Ascending aorta (tissue), 2 donors: ENCODE results near the gene RAI14. TPM values are rescaled to one million over a fixed set of nuclear protein-coding genes. Genes with fewer than 3 reads are reported as not detected.

Source experiments
- DNase-seq, 2 donors: peaks; one replicate each; pipeline ENCODE4 v3.0.0-alpha.2; 2019; ENCODE audit warnings: low spot score in 2 of 2
- H3K27ac ChIP-seq, 2 donors: fragments of 200-600 bp; sonication (generic); one replicate each; pipeline ENCODE4 v1.5.1; 2016 to 2017; ENCODE audit warnings: mild to moderate bottlenecking in 1 of 2
- H3K27me3 ChIP-seq: fragments of 200-600 bp; sonication (generic); one replicate; pipeline ENCODE4 v1.5.1; 2017
- H3K36me3 ChIP-seq, 2 donors: fragments of 200-600 bp; sonication (generic); one replicate each; pipeline ENCODE4 v1.5.1; 2016
- H3K4me1 ChIP-seq, 2 donors: fragments of 200-600 bp; sonication (generic); one replicate each; pipeline ENCODE4 v1.5.1; 2016 to 2017; ENCODE audit warnings: mild to moderate bottlenecking in 1 of 2
- H3K4me3 ChIP-seq, 2 donors: fragments of 200-600 bp; sonication (generic); one replicate each; pipeline ENCODE4 v1.5.1; 2016 to 2017; ENCODE audit warnings: mild to moderate bottlenecking in 1 of 2
- H3K9me3 ChIP-seq, 2 donors: fragments of 200-600 bp; sonication (generic); one replicate each; pipeline ENCODE4 v1.5.1; 2016
- intact Hi-C: fragments of 100-400 bp; cut with DNase I; formaldehyde crosslinking; loops from one replicate; pipeline ENCODE4 v1.15.1; 2023
- total RNA-seq: library from RNA; depleted of rRNA; stranded (reverse); fragments of >200 nt; gene quantifications from one replicate; pipeline ENCODE4 v1.1.0, GENCODE V29; 2016
- TF ChIP-seq, protein P1 (sequence below), 3 experiments: fragments of 200-600 bp in 2 of 3; fragments of 450-650 bp in 1 of 3; sonication (generic) in 2 of 3; IDR thresholded peaks; one replicate each; pipeline ENCODE4 v1.5.1; 2016 to 2019; ENCODE audit warnings: antibody characterized with exemption in 3 of 3, mild to moderate bottlenecking in 1 of 3, moderate library complexity in 1 of 3

RAI14 gene
- total RNA-seq, 1 donor from 2014 or later, result 134 TPM

DNA sequence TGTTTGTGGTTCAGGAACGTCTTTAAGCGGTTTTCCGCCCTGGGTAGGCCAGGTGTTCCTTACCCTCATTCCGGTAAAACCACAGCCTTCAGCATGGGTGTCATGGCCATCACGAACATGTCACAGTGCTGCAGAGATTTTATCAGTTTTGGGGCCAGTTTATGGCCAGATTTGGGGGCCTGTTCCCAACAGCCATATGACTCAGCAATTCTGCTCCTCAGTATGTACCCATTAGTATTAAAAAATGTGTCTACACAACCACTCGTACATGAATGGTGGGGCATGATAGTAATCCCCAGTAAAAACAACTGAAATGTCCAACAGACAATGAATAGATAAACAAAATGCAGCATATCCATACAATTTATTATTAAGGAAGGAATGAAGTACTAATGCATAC lies 130.9 kb downstream of the RAI14 start:
- Histone ChIP-seq H3K27ac (no peak overlapping the region), H3K36me3 (no peaks in the 10 kb centered on the region), H3K4me3 (no peak overlapping the region), H3K27me3 (no peaks in the 10 kb centered on the region), H3K4me1 (peaks cover 0 to 8% of the 10 kb centered on the region in 2 donors), H3K9me3 (peaks cover 0 to 11% of the 10 kb centered on the region in 2 donors)
- intact Hi-C loops, result no loop called here
- TF ChIP-seq, protein P1, sequence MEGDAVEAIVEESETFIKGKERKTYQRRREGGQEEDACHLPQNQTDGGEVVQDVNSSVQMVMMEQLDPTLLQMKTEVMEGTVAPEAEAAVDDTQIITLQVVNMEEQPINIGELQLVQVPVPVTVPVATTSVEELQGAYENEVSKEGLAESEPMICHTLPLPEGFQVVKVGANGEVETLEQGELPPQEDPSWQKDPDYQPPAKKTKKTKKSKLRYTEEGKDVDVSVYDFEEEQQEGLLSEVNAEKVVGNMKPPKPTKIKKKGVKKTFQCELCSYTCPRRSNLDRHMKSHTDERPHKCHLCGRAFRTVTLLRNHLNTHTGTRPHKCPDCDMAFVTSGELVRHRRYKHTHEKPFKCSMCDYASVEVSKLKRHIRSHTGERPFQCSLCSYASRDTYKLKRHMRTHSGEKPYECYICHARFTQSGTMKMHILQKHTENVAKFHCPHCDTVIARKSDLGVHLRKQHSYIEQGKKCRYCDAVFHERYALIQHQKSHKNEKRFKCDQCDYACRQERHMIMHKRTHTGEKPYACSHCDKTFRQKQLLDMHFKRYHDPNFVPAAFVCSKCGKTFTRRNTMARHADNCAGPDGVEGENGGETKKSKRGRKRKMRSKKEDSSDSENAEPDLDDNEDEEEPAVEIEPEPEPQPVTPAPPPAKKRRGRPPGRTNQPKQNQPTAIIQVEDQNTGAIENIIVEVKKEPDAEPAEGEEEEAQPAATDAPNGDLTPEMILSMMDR (IDR thresholded peaks at IDR 0.05), result no peak
- DNase-seq, result no peak

DNA sequence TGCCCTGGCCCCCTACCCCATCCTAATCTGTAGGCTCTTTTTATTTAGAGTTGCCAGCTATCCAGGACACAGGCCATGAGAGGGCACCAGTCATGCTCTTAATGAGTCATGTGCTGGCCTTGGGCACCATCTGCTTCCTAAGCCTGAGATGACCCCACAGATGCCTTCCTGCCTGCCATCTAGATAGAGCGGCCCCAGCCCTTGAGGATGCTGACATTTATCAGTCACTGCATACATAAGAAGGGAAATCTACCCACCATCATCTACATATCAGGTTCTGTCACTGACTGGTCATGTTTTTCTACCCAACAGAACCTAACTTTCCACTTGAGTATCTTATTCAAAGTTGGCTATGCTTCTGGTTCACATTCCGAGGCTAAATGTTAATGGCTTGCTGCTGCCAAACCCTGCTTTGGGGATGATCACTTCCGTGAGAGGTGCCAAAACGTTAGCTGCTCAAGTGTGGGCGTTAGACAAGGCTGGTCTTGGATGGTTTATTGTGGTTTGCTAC lies 132.9 kb downstream of the RAI14 start:
- peak in 1 of 2 donors; percentile 75 for DNase-seq

DNA sequence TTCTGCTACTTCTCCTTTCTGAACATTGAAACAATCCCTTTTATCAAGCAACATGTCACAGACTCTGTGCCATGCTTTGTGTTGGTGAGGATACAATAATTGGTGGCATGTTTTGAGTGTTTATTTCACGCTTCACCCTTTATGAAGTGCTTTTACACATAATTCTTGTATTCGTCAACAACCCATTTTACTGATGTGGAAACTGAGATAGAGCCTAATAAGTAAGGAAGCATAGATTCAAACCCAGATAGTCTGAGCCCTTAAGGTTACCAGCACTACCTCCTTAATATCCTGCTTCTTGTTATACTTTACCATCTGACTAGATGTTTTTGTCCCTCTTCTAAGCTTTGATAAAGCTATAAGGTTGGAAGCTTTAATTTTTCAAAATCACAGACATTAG lies 133.5 kb downstream of the RAI14 start:
- peaks cover 0 to 11% of the 10 kb centered on the region in 2 donors for H3K9me3 ChIP-seq
- no peak for DNase-seq
- H3K4me1 ChIP-seq, result peaks cover 0 to 8% of the 10 kb centered on the region in 2 donors
- intact Hi-C loops, result no loop called here
- no peak overlapping the region for H3K4me3 ChIP-seq
- no peaks in the 10 kb centered on the region for H3K27me3 ChIP-seq
- TF ChIP-seq, protein P1 (IDR thresholded peaks at IDR 0.05), result no peak
- peak overlapping the region; percentile 24 to 37 for H3K27ac ChIP-seq
- no peaks in the 10 kb centered on the region for H3K36me3 ChIP-seq

More for the DNA sequence above, 132.9 kb downstream of the RAI14 start:
- Histone ChIP-seq H3K9me3 (peaks cover 0 to 11% of the 10 kb centered on the region in 2 donors), H3K27me3 (no peaks in the 10 kb centered on the region), H3K4me1 (peaks cover 0 to 8% of the 10 kb centered on the region in 2 donors), H3K4me3 (no peak overlapping the region), H3K36me3 (no peaks in the 10 kb centered on the region), H3K27ac (peak overlapping the region; percentile 37 to 54)
- TF ChIP-seq, protein P1 (IDR thresholded peaks at IDR 0.05), result no peak
- intact Hi-C loops, result no loop called here

DNA sequence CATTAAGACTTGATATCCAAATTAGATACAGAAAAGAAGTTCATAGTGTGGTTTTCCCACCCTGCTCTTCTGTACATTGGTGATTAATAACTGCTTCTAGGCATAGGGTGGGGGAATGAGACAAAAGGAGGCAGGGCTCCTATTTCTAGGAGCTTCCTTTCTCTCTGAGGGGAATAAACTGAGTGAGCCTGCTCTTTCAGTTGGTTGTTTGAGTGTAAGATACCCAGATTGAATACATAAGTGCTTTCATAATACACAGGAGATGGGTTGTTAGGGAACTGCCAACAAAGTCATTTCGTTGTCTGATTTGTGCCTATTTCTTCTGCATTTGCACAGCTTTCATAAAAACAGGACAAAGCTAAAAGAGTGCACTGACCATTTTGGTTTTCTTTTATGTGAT lies 133.9 kb downstream of the RAI14 start:
- TF ChIP-seq, protein P1 (IDR thresholded peaks at IDR 0.05), result no peak
- no peak for DNase-seq
- intact Hi-C loops, result no loop called here
- Histone ChIP-seq H3K36me3 (no peaks in the 10 kb centered on the region), H3K4me1 (peaks cover 0 to 8% of the 10 kb centered on the region in 2 donors), H3K27me3 (no peaks in the 10 kb centered on the region), H3K9me3 (peaks cover 0 to 11% of the 10 kb centered on the region in 2 donors), H3K4me3 (no peak overlapping the region), H3K27ac (peak overlapping the region; percentile 24 to 37)

DNA sequence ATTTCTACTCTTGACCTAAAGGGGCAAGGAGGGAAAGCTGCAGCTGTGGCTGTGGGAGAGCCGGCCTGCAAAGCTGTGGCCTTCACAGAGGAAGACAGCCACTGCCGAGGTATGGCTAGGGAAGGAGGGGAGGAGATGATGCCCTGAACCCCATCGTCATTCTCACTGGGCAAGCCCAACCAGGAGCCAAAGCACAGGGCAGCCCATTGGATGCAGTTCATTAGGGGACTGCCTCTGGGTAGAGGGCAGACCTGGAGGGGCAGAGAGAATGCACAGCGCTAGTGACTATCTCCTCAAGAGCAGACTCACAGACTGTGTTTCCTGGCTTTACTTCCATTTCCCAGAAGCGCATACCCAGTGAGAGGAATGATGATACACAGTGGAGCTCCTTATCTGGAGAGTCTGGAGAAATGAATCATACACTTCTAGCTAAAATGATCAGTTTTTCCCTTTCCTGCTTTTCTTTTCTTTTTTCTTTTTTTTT lies 135.7 kb downstream of the RAI14 start:
- intact Hi-C loops, result no loop called here
- peaks cover 0 to 8% of the 10 kb centered on the region in 2 donors for H3K4me1 ChIP-seq
- H3K36me3 ChIP-seq, result peaks cover 4 to 7% of the 10 kb centered on the region in 2 donors
- TF ChIP-seq, protein P1 (IDR thresholded peaks at IDR 0.05), result no peak
- no peak overlapping the region for H3K4me3 ChIP-seq
- H3K27me3 ChIP-seq, result no peaks in the 10 kb centered on the region
- no peak for DNase-seq
- peaks cover 0 to 3% of the 10 kb centered on the region in 2 donors for H3K9me3 ChIP-seq
- no peak overlapping the region for H3K27ac ChIP-seq
